Naive thymus-derived CD8-positive, alpha-beta T cell (primary cell): ENCODE data around the gene FFAR3. TPM values are rescaled to one million over a fixed set of nuclear protein-coding genes. Genes with fewer than 3 reads are reported as not detected.

ENCODE experiments used
- ATAC-seq, 2 donors: fragments of 150-1000 bp; cut with Tn5 transposase in 1 of 2; sonication (Bioruptor Pico), chemical (Tn5 transposase) in 1 of 2; 1 replicate in 1 of 2; 2 replicates in 1 of 2; pipeline ENCODE4 v1.10.0; 2021; ENCODE audit warnings: mild to moderate bottlenecking in 2 of 2, moderate library complexity in 2 of 2
- POLR2A ChIA-PET: fragments of 350-600 bp; sonication (Branson Sonifier 250); formaldehyde crosslinking; loops from one replicate; lab custom pipeline; 2021; ENCODE audit warnings: antibody characterized with exemption; lab: Charles Lee
- DNase-seq, 10 donors: peaks; one replicate each; pipeline versions ENCODE4 v3.0.0 to v3.0.0-alpha.2; 2020 to 2022
- H3K27ac Mint-ChIP-seq, 10 donors: one replicate each; pipeline ENCODE4 v1.8.0; 2020 to 2022; ENCODE audit warnings: mild to moderate bottlenecking in 10 of 10, mixed read lengths in 10 of 10, moderate library complexity in 4 of 10, inconsistent platforms in 1 of 10
- H3K27me3 Mint-ChIP-seq, 5 donors: one replicate each; pipeline ENCODE4 v1.8.0; 2021 to 2022; ENCODE audit warnings: mixed read lengths in 5 of 5
- H3K36me3 Mint-ChIP-seq, 3 donors: one replicate each; pipeline ENCODE4 v1.8.0; 2020 to 2022; ENCODE audit warnings: mixed read lengths in 3 of 3, mild to moderate bottlenecking in 2 of 3, inconsistent platforms in 1 of 3
- H3K4me1 Mint-ChIP-seq, 4 donors: one replicate each; pipeline ENCODE4 v1.8.0; 2021 to 2022; ENCODE audit warnings: mixed read lengths in 4 of 4
- H3K4me3 Mint-ChIP-seq, 10 donors: one replicate each; pipeline ENCODE4 v1.8.0; 2020 to 2022; ENCODE audit warnings: mild to moderate bottlenecking in 10 of 10, mixed read lengths in 10 of 10, moderate library complexity in 6 of 10, inconsistent platforms in 1 of 10
- H3K9me3 Mint-ChIP-seq, 9 donors: one replicate each; pipeline ENCODE4 v1.8.0; 2020 to 2022; ENCODE audit warnings: mixed read lengths in 9 of 9, mild to moderate bottlenecking in 3 of 9, inconsistent platforms in 1 of 9, moderate library complexity in 1 of 9
- polyA plus RNA-seq, 3 donors: library from polyadenylated mRNA; unstranded; fragments of 300-500 nt; fragmentation: Illumina TruSeq; gene quantifications; one replicate each; pipeline ENCODE4 v1.2.3, GENCODE V29; 2021
- total RNA-seq, 8 experiments: library from RNA in 2 of 8; stranded (reverse) in 2 of 8; gene quantifications; one replicate each; pipeline ENCODE4 v1.2.3 and lab custom pipeline; 2021 to 2026

Gene FFAR3
- total and polyA plus RNA-seq, 5 experiments from 2014 or later, result not detected

DNA sequence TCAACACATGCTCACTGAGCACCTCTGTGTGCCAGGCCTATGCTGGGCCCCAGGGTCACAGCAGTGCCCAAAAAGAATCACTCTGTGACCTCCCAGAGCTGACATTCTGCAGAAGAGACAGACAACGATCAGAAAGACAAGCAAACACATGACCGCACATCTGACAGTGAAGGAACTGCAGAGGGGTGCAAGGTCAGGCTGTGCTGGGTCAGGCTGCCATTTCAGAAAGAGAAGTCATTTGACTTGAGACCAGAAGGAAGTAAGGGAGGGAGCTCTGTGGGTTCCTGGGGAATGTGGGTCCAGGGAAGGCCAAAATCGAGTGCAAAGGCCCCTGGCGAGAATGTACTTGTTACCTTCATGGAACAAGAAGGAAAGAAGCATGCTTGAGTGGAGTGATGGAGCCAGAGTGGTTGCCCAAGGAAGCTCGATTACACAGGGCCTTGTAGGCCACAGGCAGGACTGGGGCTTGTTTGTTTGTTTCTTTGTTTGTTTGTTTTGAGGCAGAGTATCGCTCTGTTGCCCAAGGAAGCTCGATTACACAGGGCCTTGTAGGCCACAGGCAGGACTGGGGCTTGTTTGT lies 40.7 kb upstream of the FFAR3 start:
- peaks cover 0 to 12% (median 1%) of the 10 kb centered on the region in 9 donors for H3K9me3 Mint-ChIP-seq
- peaks cover 4 to 57% (median 9%) of the 10 kb centered on the region in 4 donors for H3K4me1 Mint-ChIP-seq
- POLR2A ChIA-PET, result no interaction called here
- H3K27ac Mint-ChIP-seq, result peak overlapping the region in 2 of 10 donors; percentile 54 to 74
- peaks cover 0 to 5% (median 0%) of the 10 kb centered on the region in 5 donors for H3K27me3 Mint-ChIP-seq
- peaks cover 0 to 4% (median 0%) of the 10 kb centered on the region in 3 donors for H3K36me3 Mint-ChIP-seq
- ATAC-seq, result no peak
- no peak overlapping the region for H3K4me3 Mint-ChIP-seq
- DNase-seq, result no peak

DNA sequence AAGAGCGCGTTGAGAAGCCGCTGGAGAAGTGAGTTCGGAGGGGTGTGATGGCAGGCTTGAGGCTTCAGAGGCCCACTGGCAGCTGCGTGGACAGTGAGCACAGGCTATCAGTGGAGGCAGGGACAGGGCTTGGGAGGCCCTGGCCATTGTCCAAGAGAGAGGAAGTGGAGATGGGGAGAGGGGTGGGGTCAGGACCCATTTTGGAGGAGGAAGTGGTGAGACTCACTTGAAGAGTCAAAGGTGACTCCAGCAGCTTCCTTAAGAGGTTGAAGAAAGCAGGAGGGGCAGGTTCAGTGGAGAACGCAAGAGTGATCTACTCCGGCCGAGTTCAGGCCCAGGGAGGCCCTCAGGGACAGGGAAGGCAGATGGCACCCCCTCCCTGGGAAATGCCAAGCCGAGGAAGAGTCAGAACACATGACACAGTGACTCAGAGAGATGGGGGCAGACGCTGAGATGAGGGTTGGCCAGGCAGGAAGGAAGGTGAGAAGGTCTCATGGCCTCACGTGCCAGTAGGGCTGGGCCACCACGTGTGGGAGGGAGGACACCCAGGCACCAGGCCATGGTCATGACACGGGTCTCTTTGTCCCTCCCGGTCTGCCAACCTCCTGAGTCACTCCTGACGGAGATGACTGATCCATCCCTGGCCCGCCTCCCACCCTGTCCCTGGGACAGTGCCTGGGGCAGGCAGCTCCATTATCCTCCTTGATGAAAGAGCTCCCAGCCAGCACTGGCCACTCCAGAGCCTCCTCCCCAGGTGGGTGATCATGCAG lies 39.4 kb upstream of the FFAR3 start:
- ATAC-seq (peak in 1 of 2 donors; percentile 28), DNase-seq (no peak)
- Mint-ChIP-seq H3K36me3 (peaks cover 0 to 4% (median 0%) of the 10 kb centered on the region in 3 donors), H3K4me3 (peak overlapping the region in 2 of 10 donors; percentile 19 to 43), H3K27me3 (peaks cover 0 to 4% (median 0%) of the 10 kb centered on the region in 5 donors), H3K9me3 (peaks cover 0 to 14% (median 1%) of the 10 kb centered on the region in 9 donors), H3K4me1 (peaks cover 4 to 66% (median 9%) of the 10 kb centered on the region in 4 donors), H3K27ac (peak overlapping the region in 6 of 10 donors; percentile 15 to 78 (median 52))
- POLR2A ChIA-PET, result interaction anchor here (1.5 kb wide), 1 partner anchor 30 kb away, joined by 3 read pairs; no protein-coding TSS in a partner anchor

DNA sequence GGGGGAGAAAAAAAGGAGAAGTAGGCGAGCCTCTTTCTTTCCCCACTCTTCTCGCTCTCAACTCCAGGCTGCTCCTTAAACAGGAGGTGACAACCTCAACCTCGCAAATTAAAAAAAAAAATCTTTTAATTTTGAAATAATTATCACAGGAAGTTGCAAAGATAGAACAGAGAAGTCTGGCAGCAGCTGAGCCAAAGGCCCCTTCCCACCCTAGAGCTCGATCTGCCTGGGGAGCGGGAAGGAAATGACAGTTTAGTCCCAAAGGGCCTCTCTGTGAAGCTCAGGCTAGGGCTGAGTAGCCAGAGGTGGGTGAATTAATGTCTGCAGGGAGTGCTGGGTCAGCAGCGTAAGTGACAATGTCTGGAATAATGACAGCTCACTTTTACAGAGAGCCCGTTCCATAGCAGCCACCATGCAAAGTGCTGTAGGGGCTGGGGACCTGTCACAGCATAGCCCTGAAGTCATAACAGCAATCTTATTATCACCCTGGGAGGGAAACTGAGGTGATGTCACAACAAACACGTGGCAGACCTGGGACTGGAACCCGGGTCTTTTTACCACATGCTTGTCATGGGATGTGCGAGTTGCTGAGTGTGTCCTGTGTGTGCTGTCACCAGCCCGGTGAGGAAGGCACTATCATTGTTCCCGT lies 38.1 kb upstream of the FFAR3 start:
- Mint-ChIP-seq H3K4me1 (peaks cover 4 to 71% (median 9%) of the 10 kb centered on the region in 4 donors), H3K36me3 (peaks cover 0 to 4% (median 0%) of the 10 kb centered on the region in 3 donors), H3K27me3 (peaks cover 0 to 4% (median 0%) of the 10 kb centered on the region in 5 donors), H3K4me3 (peak overlapping the region in 1 of 10 donors; percentile 10), H3K9me3 (peaks cover 0 to 14% (median 1%) of the 10 kb centered on the region in 9 donors), H3K27ac (peak overlapping the region in 2 of 10 donors; percentile 16 to 29)
- no peak for DNase-seq
- POLR2A ChIA-PET, result interaction anchor here (0.7 kb wide), 1 partner anchor 166 kb away, joined by 6 read pairs; the partner anchor contains the start of gene FXYD5
- ATAC-seq, result peak in 1 of 2 donors; percentile 23

DNA sequence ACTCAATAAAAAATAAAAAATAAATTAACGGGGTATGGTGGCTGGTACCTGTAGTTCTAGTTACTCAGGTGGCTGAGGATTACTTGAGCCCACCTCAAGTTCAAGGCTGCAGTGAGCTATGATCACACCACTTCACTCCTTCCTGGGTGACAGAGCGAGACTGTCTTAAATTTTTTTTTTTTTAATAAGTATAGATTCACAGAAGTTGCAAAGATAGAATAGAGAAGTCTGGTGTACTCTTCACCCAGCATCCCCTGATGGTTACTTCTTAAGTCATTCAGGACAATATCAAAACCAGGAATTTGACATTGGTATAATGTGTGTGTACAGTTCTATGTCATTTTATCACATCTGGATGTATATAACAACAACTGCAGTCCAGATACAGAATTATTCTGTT lies 37.0 kb upstream of the FFAR3 start:
- no peak for DNase-seq
- peaks cover 4 to 71% (median 9%) of the 10 kb centered on the region in 4 donors for H3K4me1 Mint-ChIP-seq
- ATAC-seq, result no peak
- peaks cover 0 to 4% (median 0%) of the 10 kb centered on the region in 5 donors for H3K27me3 Mint-ChIP-seq
- H3K36me3 Mint-ChIP-seq, result peaks cover 0 to 4% (median 0%) of the 10 kb centered on the region in 3 donors
- POLR2A ChIA-PET, result no interaction called here
- no peak overlapping the region for H3K27ac Mint-ChIP-seq
- peaks cover 0 to 14% (median 1%) of the 10 kb centered on the region in 9 donors for H3K9me3 Mint-ChIP-seq
- H3K4me3 Mint-ChIP-seq, result peak overlapping the region in 1 of 10 donors; percentile 2

DNA sequence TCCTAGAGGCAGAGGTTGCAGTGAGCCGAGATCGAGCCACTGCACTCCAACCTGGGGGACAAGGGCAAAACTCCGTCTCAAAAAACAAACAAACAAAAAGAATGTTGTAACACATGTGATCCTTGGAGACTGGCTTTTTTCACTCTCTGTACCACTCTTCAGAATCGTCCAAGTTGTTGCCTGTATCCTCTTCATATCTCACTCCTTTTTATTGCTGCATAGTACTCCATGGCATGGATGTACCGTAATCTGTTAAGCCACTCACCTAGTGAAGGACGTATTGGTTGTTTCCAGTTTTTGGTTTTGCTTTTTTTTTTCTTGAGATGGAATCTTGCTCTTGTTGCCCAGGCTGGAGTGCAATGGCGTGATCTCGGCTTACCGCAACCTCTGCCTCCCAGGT lies 36.2 kb upstream of the FFAR3 start:
- POLR2A ChIA-PET, result no interaction called here
- ATAC-seq, result no peak
- H3K4me3 Mint-ChIP-seq, result no peak overlapping the region
- H3K9me3 Mint-ChIP-seq, result peaks cover 0 to 14% (median 1%) of the 10 kb centered on the region in 9 donors
- peaks cover 0 to 4% (median 0%) of the 10 kb centered on the region in 3 donors for H3K36me3 Mint-ChIP-seq
- peaks cover 4 to 66% (median 9%) of the 10 kb centered on the region in 4 donors for H3K4me1 Mint-ChIP-seq
- peak overlapping the region in 2 of 10 donors; percentile 35 to 61 for H3K27ac Mint-ChIP-seq
- H3K27me3 Mint-ChIP-seq, result peaks cover 0 to 4% (median 0%) of the 10 kb centered on the region in 5 donors
- DNase-seq, result no peak

DNA sequence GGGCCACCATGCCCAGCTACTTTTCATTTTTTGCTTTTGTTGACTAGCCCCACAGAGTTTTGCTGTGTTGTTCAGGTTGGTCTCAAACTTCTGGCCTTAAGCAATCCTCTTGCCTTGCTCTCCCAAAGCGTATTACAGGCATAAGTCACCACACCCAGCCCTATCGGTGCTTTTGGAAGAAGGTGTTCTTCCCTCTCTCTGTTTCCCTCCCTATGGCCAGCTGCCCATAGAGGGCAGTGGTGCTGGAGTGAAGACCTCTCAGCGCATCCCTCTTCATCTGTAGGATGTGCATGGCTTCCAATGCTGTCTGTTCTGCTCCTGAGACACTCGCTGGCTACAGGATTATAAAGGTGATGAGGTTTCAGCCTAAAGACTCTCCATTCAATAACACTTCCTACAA lies 30.6 kb upstream of the FFAR3 start:
- Mint-ChIP-seq H3K27ac (peak overlapping the region in 1 of 10 donors; percentile 46), H3K4me3 (no peak overlapping the region), H3K27me3 (peaks cover 4 to 18% (median 7%) of the 10 kb centered on the region in 5 donors), H3K36me3 (no peaks in the 10 kb centered on the region), H3K9me3 (peaks cover 0 to under 1% (median 0%) of the 10 kb centered on the region in 9 donors), H3K4me1 (peaks cover 4 to 50% (median 6%) of the 10 kb centered on the region in 4 donors)
- POLR2A ChIA-PET, result no interaction called here
- DNase-seq (no peak), ATAC-seq (no peak)

DNA sequence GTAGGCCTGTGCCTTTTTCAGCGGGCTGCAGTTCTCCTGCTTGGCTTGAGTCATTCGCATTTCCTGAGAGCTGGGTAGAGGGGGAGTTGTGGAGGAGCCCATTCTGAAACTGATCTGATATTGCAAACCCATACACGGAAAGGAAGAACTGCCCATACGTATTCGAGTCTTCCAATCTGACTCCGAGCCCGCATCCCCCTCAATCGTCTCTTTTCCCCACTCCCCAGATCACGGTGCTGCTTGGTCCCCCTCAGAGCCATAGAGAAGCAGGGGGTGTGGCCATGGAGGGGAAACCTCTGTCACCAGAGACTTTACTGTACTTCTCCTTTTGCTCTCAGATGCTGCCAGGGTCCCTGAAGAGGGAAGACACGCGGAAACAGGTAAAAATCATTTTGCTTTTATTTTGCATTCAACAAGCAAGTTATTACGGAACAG lies 29.4 kb upstream of the FFAR3 start, which contains the start of gene CD22:
Gene CD22 (plus strand): TSS at position 337 of the 435 bp plus-strand sequence. CDS start 2,854 bp downstream, outside the sequence.
- DNase-seq, result peak in 1 of 10 donors; percentile 41
- ATAC-seq, result peak in 1 of 2 donors; percentile 57
- POLR2A ChIA-PET, result no interaction called here
- Mint-ChIP-seq H3K27me3 (peaks cover 4 to 18% (median 7%) of the 10 kb centered on the region in 5 donors), H3K9me3 (no peaks in the 10 kb centered on the region), H3K27ac (peak within 1 kb of the TSS in 5 of 10 donors; percentile 2 to 82 (median 13)), H3K4me1 (peaks cover 12 to 54% (median 16%) of the 10 kb centered on the region in 4 donors), H3K36me3 (no peaks in the 10 kb centered on the region), H3K4me3 (peak within 1 kb of the TSS in 4 of 10 donors; percentile 28 to 92 (median 47))

DNA sequence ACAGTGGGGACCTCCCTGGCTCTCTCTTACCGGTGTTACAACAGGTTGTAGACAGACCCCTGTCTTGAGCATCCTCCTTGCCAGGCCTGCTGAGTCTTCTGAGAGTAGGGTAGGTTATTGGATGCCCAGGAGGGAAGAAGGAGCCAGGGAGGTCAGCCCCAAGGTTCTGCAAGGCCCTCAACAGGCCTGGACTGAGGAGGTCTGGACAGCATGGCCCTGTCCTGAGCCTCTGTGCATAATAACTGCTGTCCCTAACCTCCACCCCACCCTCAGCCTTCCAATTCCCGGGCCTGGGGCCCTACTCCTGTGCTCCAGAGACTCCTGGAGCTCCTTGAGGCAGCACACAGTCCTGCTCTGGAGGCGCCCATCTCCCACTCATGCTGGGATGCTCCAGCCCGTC lies 28.9 kb upstream of the FFAR3 start:
- no peaks in the 10 kb centered on the region for H3K9me3 Mint-ChIP-seq
- ATAC-seq (peak in 1 of 2 donors; percentile 8), DNase-seq (no peak)
- H3K4me1 Mint-ChIP-seq, result peaks cover 12 to 55% (median 17%) of the 10 kb centered on the region in 4 donors
- POLR2A ChIA-PET, result no interaction called here
- no peaks in the 10 kb centered on the region for H3K36me3 Mint-ChIP-seq
- peaks cover 4 to 18% (median 10%) of the 10 kb centered on the region in 5 donors for H3K27me3 Mint-ChIP-seq
- peak overlapping the region in 3 of 10 donors; percentile 47 to 92 (median 47) for H3K4me3 Mint-ChIP-seq
- H3K27ac Mint-ChIP-seq, result peak overlapping the region in 1 of 10 donors; percentile 77

DNA sequence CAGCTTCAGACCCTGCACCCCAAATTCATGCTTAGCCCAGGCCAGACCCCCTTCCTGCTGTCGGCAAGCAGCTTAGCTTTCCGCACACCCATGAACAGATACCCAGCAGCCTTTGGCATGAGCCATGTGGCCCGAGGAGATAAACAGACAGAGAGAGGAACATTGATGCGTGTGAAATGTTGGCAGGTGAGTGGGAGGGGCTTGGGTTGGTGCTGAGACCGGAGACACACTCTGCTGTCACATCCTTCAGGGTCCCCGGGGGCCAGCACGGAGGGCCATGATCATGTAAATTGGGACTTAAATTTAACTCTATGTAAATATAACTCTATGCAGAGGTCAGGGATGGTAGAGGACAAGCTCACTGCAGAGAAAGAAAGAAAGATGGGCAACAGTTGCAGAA lies 27.8 kb upstream of the FFAR3 start:
- ATAC-seq (peak in 1 of 2 donors; percentile 56), DNase-seq (peak in 1 of 10 donors; percentile 45)
- H3K4me1 Mint-ChIP-seq, result peaks cover 12 to 51% (median 17%) of the 10 kb centered on the region in 4 donors
- H3K27me3 Mint-ChIP-seq, result peaks cover 4 to 18% (median 10%) of the 10 kb centered on the region in 5 donors
- peak overlapping the region in 3 of 10 donors; percentile 7 to 82 (median 37) for H3K27ac Mint-ChIP-seq
- POLR2A ChIA-PET, result no interaction called here
- H3K4me3 Mint-ChIP-seq, result peak overlapping the region in 2 of 10 donors; percentile 56 to 92
- no peaks in the 10 kb centered on the region for H3K9me3 Mint-ChIP-seq
- no peaks in the 10 kb centered on the region for H3K36me3 Mint-ChIP-seq

DNA sequence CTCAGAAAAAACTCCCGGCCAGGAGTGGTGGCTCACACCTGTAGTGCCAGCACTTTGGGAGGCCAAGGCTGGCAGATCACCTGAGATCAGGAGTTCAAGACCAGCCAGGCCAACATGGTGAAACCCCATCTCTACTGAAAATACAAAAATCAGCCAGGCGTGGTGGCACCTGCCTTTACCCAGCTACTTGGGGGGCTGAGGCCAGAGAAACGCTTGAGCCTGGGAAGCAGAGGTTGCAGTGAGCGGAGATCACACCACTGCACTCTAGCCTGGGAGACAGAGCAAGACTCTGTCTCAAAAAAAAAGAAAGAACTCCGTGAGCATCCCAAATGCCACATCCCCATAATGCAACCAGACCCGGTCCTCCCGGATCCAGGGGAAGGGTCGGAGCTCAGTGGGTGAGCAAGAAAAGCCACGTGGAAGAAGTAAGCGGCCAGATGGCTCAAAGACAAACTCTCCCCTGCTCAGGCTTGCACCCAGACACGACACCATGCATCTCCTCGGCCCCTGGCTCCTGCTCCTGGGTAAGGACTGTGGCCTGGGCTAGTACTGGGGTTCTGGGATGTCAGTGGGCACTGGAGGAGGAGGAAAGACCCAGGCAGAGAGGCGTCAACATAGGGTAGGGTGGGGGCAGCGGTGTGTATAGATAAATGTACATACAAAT lies 26.6 kb upstream of the FFAR3 start:
- DNase-seq (no peak), ATAC-seq (no peak)
- H3K36me3 Mint-ChIP-seq, result no peaks in the 10 kb centered on the region
- POLR2A ChIA-PET, result interaction anchor here (1.0 kb wide), 1 partner anchor 125 kb away, joined by 3 read pairs; no protein-coding TSS in a partner anchor
- H3K4me1 Mint-ChIP-seq, result peaks cover 12 to 60% (median 17%) of the 10 kb centered on the region in 4 donors
- H3K27ac Mint-ChIP-seq, result peak overlapping the region in 1 of 10 donors; percentile 82
- H3K4me3 Mint-ChIP-seq, result peak overlapping the region in 1 of 10 donors; percentile 92
- H3K9me3 Mint-ChIP-seq, result no peaks in the 10 kb centered on the region
- peaks cover 4 to 18% (median 13%) of the 10 kb centered on the region in 5 donors for H3K27me3 Mint-ChIP-seq

DNA sequence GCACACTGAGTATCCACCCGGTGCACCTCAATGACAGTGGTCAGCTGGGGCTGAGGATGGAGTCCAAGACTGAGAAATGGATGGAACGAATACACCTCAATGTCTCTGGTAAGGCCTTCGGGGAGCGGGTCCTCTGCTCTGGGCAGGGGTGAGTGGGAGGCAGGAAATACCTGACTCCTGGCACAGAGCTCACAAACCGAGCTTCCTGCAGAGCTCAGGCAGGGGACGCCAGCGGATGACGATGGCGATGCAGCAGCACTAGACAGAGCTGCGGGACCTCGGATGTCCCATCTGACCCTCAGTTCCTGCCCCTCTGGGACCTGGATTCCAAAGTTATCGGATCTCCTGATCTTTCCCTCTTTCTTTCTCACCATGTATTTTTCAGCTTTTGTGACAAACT lies 25.4 kb upstream of the FFAR3 start:
- POLR2A ChIA-PET, result interaction anchor here (0.6 to 1.5 kb wide), 4 partner anchors 14 to 126 kb away, joined by 3 to 5 read pairs (median 3); partner anchors contain the start of gene USF2
- Mint-ChIP-seq H3K4me3 (peak overlapping the region in 7 of 10 donors; percentile 15 to 70 (median 59)), H3K4me1 (peaks cover 15 to 66% (median 17%) of the 10 kb centered on the region in 4 donors), H3K27me3 (peaks cover 3 to 18% (median 13%) of the 10 kb centered on the region in 5 donors), H3K9me3 (no peaks in the 10 kb centered on the region), H3K27ac (peak overlapping the region in 3 of 10 donors; percentile 18 to 45 (median 29)), H3K36me3 (no peaks in the 10 kb centered on the region)
- ATAC-seq, result peak; percentile 90 to 98
- DNase-seq, result peak in 5 of 10 donors; percentile 12 to 44 (median 38)
